GM11168 (cell line): Measurements from ENCODE around the gene CCDC142.

Source experiments
- in situ Hi-C: fragments of 300-500 bp; cut with MboI; formaldehyde crosslinking; loops from one replicate; pipeline ENCODE4 v1.12.0; 2022; ENCODE audit warnings: low sequenced_read_pairs; ENCODE audit not compliant: unreplicated experiment

Gene CCDC142

GRCh38 chr2:74482801-74483674 lies at the start of gene CCDC142, which contains the start of gene TTC31:
Gene CCDC142 (minus strand): TSS chr2:74482998. CDS start chr2:74482837, 161 bp downstream.
Gene TTC31 (plus strand): TSS chr2:74483081. CDS start chr2:74483096, 15 bp downstream.
- in situ Hi-C loops, result loop anchor here (5.0 kb wide), 1 partner anchor 94 kb away; no protein-coding TSS in a partner anchor

- in situ Hi-C loops, result no loop called here
These were observed 49.4 kb upstream of the CCDC142 start for GRCh38 chr2:74532222-74532621.

GRCh38 chr2:74531666-74532065 lies 48.9 kb upstream of the CCDC142 start:
- in situ Hi-C loops, result no loop called here

- in situ Hi-C loops, result no loop called here
These were observed 47.7 kb upstream of the CCDC142 start for GRCh38 chr2:74530239-74531187.

GRCh38 chr2:74529357-74530238 lies 46.8 kb upstream of the CCDC142 start, which contains the start of the genes AUP1 and HTRA2:
Gene AUP1 (minus strand): TSS chr2:74529706. CDS start chr2:74529629, 77 bp downstream.
Gene HTRA2 (plus strand): TSS chr2:74529933. CDS start chr2:74530007, 74 bp downstream.
- in situ Hi-C loops, result no loop called here

- in situ Hi-C loops, result no loop called here
These were observed 46.0 kb upstream of the CCDC142 start for GRCh38 chr2:74528600-74529356.

- in situ Hi-C loops, result no loop called here
These were observed 44.9 kb upstream of the CCDC142 start for GRCh38 chr2:74527741-74528140.

GRCh38 chr2:74526649-74527230 lies 43.9 kb upstream of the CCDC142 start:
- in situ Hi-C loops, result no loop called here

- in situ Hi-C loops, result no loop called here
These were observed 43.2 kb upstream of the CCDC142 start, which contains the start of gene DQX1 for GRCh38 chr2:74525717-74526648. Gene DQX1 (minus strand): TSS chr2:74526231. CDS start chr2:74525729, 502 bp downstream.

GRCh38 chr2:74524955-74525716 lies 42.3 kb upstream of the CCDC142 start:
- in situ Hi-C loops, result no loop called here

- in situ Hi-C loops, result no loop called here
These were observed 41.2 kb upstream of the CCDC142 start for GRCh38 chr2:74524005-74524404.

GRCh38 chr2:74522516-74522915 lies 39.7 kb upstream of the CCDC142 start:
- in situ Hi-C loops, result no loop called here

GRCh38 chr2:74516650-74517049 lies 33.9 kb upstream of the CCDC142 start:
- in situ Hi-C loops, result no loop called here

GRCh38 chr2:74515981-74516633 lies 33.3 kb upstream of the CCDC142 start:
- in situ Hi-C loops, result no loop called here

GRCh38 chr2:74515271-74515980 lies 32.6 kb upstream of the CCDC142 start:
- in situ Hi-C loops, result no loop called here
